GM18907 (cell line): ENCODE results near the gene RFNG.

ENCODE experiments used
- ATAC-seq: cut with Tn5 transposase; IDR thresholded peaks from one replicate; pipeline ENCODE4 v1.9.1; 2021; ENCODE audit warnings: mild to moderate bottlenecking, moderate library complexity; ENCODE audit not compliant: unreplicated experiment

Gene RFNG

GRCh38 chr17:82089723-82090548 lies 38.3 kb upstream of the RFNG start:
- no peak for ATAC-seq

GRCh38 chr17:82088838-82089722 lies 37.5 kb upstream of the RFNG start:
- ATAC-seq, result no peak

GRCh38 chr17:82087961-82088837 lies 36.6 kb upstream of the RFNG start:
- ATAC-seq, result no peak

GRCh38 chr17:82086941-82087906 lies 35.6 kb upstream of the RFNG start:
- no peak for ATAC-seq

- ATAC-seq, result no peak
Measured at GRCh38 chr17:82085931-82086764, 34.5 kb upstream of the RFNG start.

- ATAC-seq, result no peak
Measured at GRCh38 chr17:82085031-82085861, 33.6 kb upstream of the RFNG start.

- ATAC-seq, result no peak
Measured at GRCh38 chr17:82084373-82085030, 32.9 kb upstream of the RFNG start.

GRCh38 chr17:82083533-82084359 lies 32.1 kb upstream of the RFNG start:
- ATAC-seq, result no peak

- ATAC-seq, result no peak
Measured at GRCh38 chr17:82083009-82083408, 31.4 kb upstream of the RFNG start.

GRCh38 chr17:82082456-82082855 lies 30.8 kb upstream of the RFNG start:
- ATAC-seq, result no peak

- no peak for ATAC-seq
Measured at GRCh38 chr17:82081966-82082365, 30.4 kb upstream of the RFNG start.

- no peak for ATAC-seq
Measured at GRCh38 chr17:82081546-82081945, 29.9 kb upstream of the RFNG start.

- no peak for ATAC-seq
Measured at GRCh38 chr17:82080789-82081464, 29.3 kb upstream of the RFNG start.

- ATAC-seq, result no peak
Measured at GRCh38 chr17:82080048-82080788, 28.6 kb upstream of the RFNG start.

- ATAC-seq, result no peak
Measured at GRCh38 chr17:82079001-82079677, 27.5 kb upstream of the RFNG start.
